ENCODE data around the gene GFM1. TPM values are rescaled to one million over a fixed set of nuclear protein-coding genes. Genes with fewer than 3 reads are reported as not detected.
A peak's percentile ranks its signal among the peaks of the same experiment; 100 is the strongest.

The GFM1 gene
- total RNA-seq, 2 donors from 2014 or later = 40.9 to 61.6 TPM

- H3K27ac ChIP-seq = peak within 1 kb of the TSS; percentile 72
- no peaks in the 10 kb centered on the region for H3K27me3 ChIP-seq
- H3K36me3 ChIP-seq = no peaks in the 10 kb centered on the region
- peak within 1 kb of the TSS; percentile 67 for H3K4me3 ChIP-seq
- peaks cover 9% of the 10 kb centered on the region for H3K4me1 ChIP-seq
- H3K9me3 ChIP-seq = no peaks in the 10 kb centered on the region
- H3K9ac ChIP-seq (ENCODE audit: low read depth in 2 of 2, low read length in 2 of 2) = peak within 1 kb of the TSS; percentile 57 to 80
- intact Hi-C loops (cut with DNase I) = no loop called here
- TF ChIP-seq CTCF (IDR thresholded peaks at IDR 0.05) = no peak
- DNase-seq = peak; percentile 71
Observed at GRCh38 chr3:158731938-158732855, 87.9 kb downstream of the GFM1 start, which contains the start of gene RARRES1. RARRES1 (minus strand) TSS chr3:158732457; CDS start chr3:158732415, 42 bp downstream.

GRCh38 chr3:158732856-158733200, 88.5 kb downstream of the GFM1 start:
- H3K27me3 ChIP-seq = no peaks in the 10 kb centered on the region
- TF ChIP-seq CTCF (IDR thresholded peaks at IDR 0.05) = no peak
- H3K4me3 ChIP-seq = peak overlapping the region; percentile 67
- intact Hi-C loops (cut with DNase I) = no loop called here
- H3K9me3 ChIP-seq = no peaks in the 10 kb centered on the region
- H3K27ac ChIP-seq = peak overlapping the region; percentile 72
- no peak for DNase-seq
- H3K36me3 ChIP-seq = no peaks in the 10 kb centered on the region
- H3K9ac ChIP-seq (ENCODE audit: low read depth in 2 of 2, low read length in 2 of 2) = peak overlapping the region; percentile 57 to 80
- H3K4me1 ChIP-seq = peaks cover 4% of the 10 kb centered on the region

- no peak overlapping the region for H3K27ac ChIP-seq
- no peak for DNase-seq
- intact Hi-C loops (cut with DNase I) = no loop called here
- H3K9me3 ChIP-seq = no peaks in the 10 kb centered on the region
- H3K27me3 ChIP-seq = no peaks in the 10 kb centered on the region
- no peak for TF ChIP-seq CTCF (IDR thresholded peaks at IDR 0.05)
- no peak overlapping the region for H3K9ac ChIP-seq (ENCODE audit: low read depth in 2 of 2, low read length in 2 of 2)
- H3K36me3 ChIP-seq = no peaks in the 10 kb centered on the region
- no peak overlapping the region for H3K4me3 ChIP-seq
- no peaks in the 10 kb centered on the region for H3K4me1 ChIP-seq
Observed at GRCh38 chr3:158733656-158734055, 89.3 kb downstream of the GFM1 start.

GRCh38 chr3:158735296-158736033, 91.1 kb downstream of the GFM1 start:
- Histone ChIP-seq H3K27ac (no peak overlapping the region), H3K4me1 (no peaks in the 10 kb centered on the region), H3K9me3 (no peaks in the 10 kb centered on the region), H3K9ac (ENCODE audit: low read depth in 2 of 2, low read length in 2 of 2) (no peak overlapping the region), H3K36me3 (no peaks in the 10 kb centered on the region), H3K27me3 (no peaks in the 10 kb centered on the region), H3K4me3 (no peak overlapping the region)
- no peak for DNase-seq
- intact Hi-C loops (cut with DNase I) = no loop called here
- no peak for TF ChIP-seq CTCF (IDR thresholded peaks at IDR 0.05)

- intact Hi-C loops (cut with DNase I) = no loop called here
- Histone ChIP-seq H3K9me3 (no peaks in the 10 kb centered on the region), H3K4me3 (no peak overlapping the region), H3K4me1 (no peaks in the 10 kb centered on the region), H3K27ac (no peak overlapping the region), H3K9ac (ENCODE audit: low read depth in 2 of 2, low read length in 2 of 2) (no peak overlapping the region), H3K27me3 (no peaks in the 10 kb centered on the region), H3K36me3 (peaks cover 3% of the 10 kb centered on the region)
- no peak for TF ChIP-seq CTCF (IDR thresholded peaks at IDR 0.05)
- DNase-seq = no peak
Observed at GRCh38 chr3:158737410-158737809, 93.1 kb downstream of the GFM1 start.
